Smooth muscle cell (in vitro differentiated cells): ENCODE data around the gene USHBP1. TPM values are rescaled to one million over a fixed set of nuclear protein-coding genes. Genes with fewer than 3 reads are reported as not detected.

Experiments
- DNase-seq: peaks from one replicate; lab custom pipeline; 2025; ENCODE audit not compliant: unreplicated experiment; lab: John Stamatoyannopoulos, UW
- H2AFZ ChIP-seq: fragments of 200-600 bp; sonication (generic); 2 replicates; pipeline ENCODE4 v1.6.0; 2016; ENCODE audit warnings: antibody characterized with exemption, low read depth, mild to moderate bottlenecking
- H3F3A ChIP-seq: fragments of 200-600 bp; sonication (generic); 2 replicates; pipeline ENCODE4 v1.6.0; 2017; ENCODE audit warnings: antibody characterized with exemption, low read depth
- H3K27ac ChIP-seq: fragments of 200-600 bp; sonication (generic); 2 replicates; pipeline ENCODE4 v1.5.1; 2016; ENCODE audit warnings: low read depth, mild to moderate bottlenecking
- H3K27me3 ChIP-seq: fragments of 200-600 bp; sonication (generic); 2 replicates; pipeline ENCODE4 v1.6.1; 2016; ENCODE audit warnings: low read depth, mild to moderate bottlenecking
- H3K36me3 ChIP-seq: fragments of 200-600 bp; sonication (generic); 2 replicates; pipeline ENCODE4 v1.5.1; 2016; ENCODE audit warnings: low read depth
- H3K4me1 ChIP-seq: fragments of 200-600 bp; sonication (generic); 2 replicates; pipeline ENCODE4 v1.5.1; 2016; ENCODE audit warnings: low read depth
- H3K4me2 ChIP-seq: fragments of 200-600 bp; sonication (generic); 2 replicates; pipeline ENCODE4 v1.6.0; 2016; ENCODE audit warnings: mild to moderate bottlenecking
- H3K4me3 ChIP-seq: fragments of 200-600 bp; sonication (generic); 2 replicates; pipeline ENCODE4 v1.5.1; 2016; ENCODE audit warnings: mild to moderate bottlenecking
- H3K79me2 ChIP-seq: fragments of 200-600 bp; sonication (generic); 2 replicates; pipeline ENCODE4 v1.6.0; 2016; ENCODE audit warnings: low read depth, mild to moderate bottlenecking
- H3K9ac ChIP-seq: fragments of 200-600 bp; sonication (generic); 2 replicates; pipeline ENCODE4 v1.6.0; 2016; ENCODE audit warnings: low read depth
- H3K9me3 ChIP-seq: fragments of 200-600 bp; sonication (generic); replicated peaks from 2 replicates; pipeline ENCODE4 v1.5.1; 2016; ENCODE audit warnings: low read depth
- H4K20me1 ChIP-seq: fragments of 200-600 bp; sonication (generic); 2 replicates; pipeline ENCODE4 v1.6.0; 2016; ENCODE audit warnings: low read depth
- CTCF ChIP-seq: fragments of 200-600 bp; sonication (generic); IDR thresholded peaks from 2 replicates; pipeline ENCODE4 v1.5.1; 2017; ENCODE audit warnings: borderline replicate concordance, mild to moderate bottlenecking, antibody characterized with exemption; ENCODE audit not compliant: insufficient read depth, poor library complexity, severe bottlenecking
- WGBS: methylation state at CpG from one replicate; pipeline ENCODE4 v1.1.7; 2016; ENCODE audit warnings: low lambda C conversion rate; 5-methylcytosine and 5-hydroxymethylcytosine counted together
- polyA plus RNA-seq: library from polyadenylated mRNA; unstranded; fragments of >200 nt; fragmentation: Nextera tagmentation; extraction: Ambion mirVana; gene quantifications from 2 replicates; pipeline ENCODE4 v1.2.1, GENCODE V29; 2016
- total RNA-seq: library from RNA; depleted of rRNA; stranded (reverse); fragments of >200 nt; gene quantifications from 2 replicates; pipeline ENCODE4 v1.2.3, GENCODE V29; 2014

The USHBP1 gene
- total and polyA plus RNA-seq, 2 experiments from 2014 or later: not detected

- Histone ChIP-seq H3K36me3 (no peaks in the 10 kb centered on the region), H3K4me1 (peaks cover 4% of the 10 kb centered on the region), H3K79me2 (peaks cover 56% of the 10 kb centered on the region), H3F3A (peaks cover 34% of the 10 kb centered on the region), H3K4me3 (no peak overlapping the region), H4K20me1 (peaks cover 96% of the 10 kb centered on the region), H3K4me2 (no peak overlapping the region), H3K27me3 (no peaks in the 10 kb centered on the region), H3K9me3 (no peaks in the 10 kb centered on the region), H3K9ac (no peak overlapping the region), H3K27ac (no peak overlapping the region), H2AFZ (no peak overlapping the region)
- 95% methylated on average over 18 of the region's 18 CpGs for WGBS
- no peak for DNase-seq
- TF ChIP-seq CTCF: no peak
These were observed 27.6 kb downstream of the USHBP1 start for GRCh38 chr19:17236811-17237543.

- peaks cover 48% of the 10 kb centered on the region for H3K79me2 ChIP-seq
- peak overlapping the region; percentile 90 for H3K4me2 ChIP-seq
- no peak for DNase-seq
- H3K9ac ChIP-seq: no peak overlapping the region
- no peak overlapping the region for H3K27ac ChIP-seq
- H3K36me3 ChIP-seq: no peaks in the 10 kb centered on the region
- H3K9me3 ChIP-seq: no peaks in the 10 kb centered on the region
- H3K27me3 ChIP-seq: no peaks in the 10 kb centered on the region
- peaks cover 4% of the 10 kb centered on the region for H3K4me1 ChIP-seq
- H3F3A ChIP-seq: peaks cover 34% of the 10 kb centered on the region
- 18% methylated on average over 5 of the region's 27 CpGs for WGBS
- peaks cover 90% of the 10 kb centered on the region for H4K20me1 ChIP-seq
- no peak for TF ChIP-seq CTCF
- H3K4me3 ChIP-seq: peak overlapping the region; percentile 52
- H2AFZ ChIP-seq: no peak overlapping the region
These were observed 28.4 kb downstream of the USHBP1 start for GRCh38 chr19:17235971-17236777.

GRCh38 chr19:17235300-17235970, 29.1 kb downstream of the USHBP1 start:
- H3K9me3 ChIP-seq: no peaks in the 10 kb centered on the region
- peak; percentile 25 for TF ChIP-seq CTCF
- no peaks in the 10 kb centered on the region for H3K36me3 ChIP-seq
- H3K9ac ChIP-seq: no peak overlapping the region
- DNase-seq: peak; percentile 34
- H3K4me3 ChIP-seq: peak overlapping the region; percentile 52
- WGBS: 11% methylated on average over 53 of the region's 80 CpGs
- H2AFZ ChIP-seq: no peak overlapping the region
- no peak overlapping the region for H3K27ac ChIP-seq
- H3K79me2 ChIP-seq: peaks cover 41% of the 10 kb centered on the region
- peaks cover 30% of the 10 kb centered on the region for H3F3A ChIP-seq
- H4K20me1 ChIP-seq: peaks cover 83% of the 10 kb centered on the region
- H3K4me2 ChIP-seq: peak overlapping the region; percentile 90
- no peaks in the 10 kb centered on the region for H3K27me3 ChIP-seq
- peaks cover 4% of the 10 kb centered on the region for H3K4me1 ChIP-seq
